Measurements from ENCODE around the gene ITGBL1.

The ITGBL1 gene

GRCh38 chr13:101467415-101467814, 14.9 kb downstream of the ITGBL1 start:
- in situ Hi-C loops (cut with HindIII; ENCODE audit: low pct_unique_long_range_greater_than_20kb, low sequenced_read_pairs): no loop called here
- TF ChIP-seq JUND (IDR thresholded peaks at IDR 0.05; ENCODE audit: low read depth): no peak
- no peak for DNase-seq (ENCODE audit: low read depth in 1 of 2, low spot score in 1 of 2)

- TF ChIP-seq JUND (IDR thresholded peaks at IDR 0.05; ENCODE audit: low read depth): no peak
- no peak for DNase-seq (ENCODE audit: low read depth in 1 of 2, low spot score in 1 of 2)
- in situ Hi-C loops (cut with HindIII; ENCODE audit: low pct_unique_long_range_greater_than_20kb, low sequenced_read_pairs): no loop called here
Observed at GRCh38 chr13:101473458-101473857, 21.0 kb downstream of the ITGBL1 start.

GRCh38 chr13:101474419-101474957, 22.0 kb downstream of the ITGBL1 start:
- DNase-seq (ENCODE audit: low read depth in 1 of 2, low spot score in 1 of 2): no peak
- in situ Hi-C loops (cut with HindIII; ENCODE audit: low pct_unique_long_range_greater_than_20kb, low sequenced_read_pairs): no loop called here
- no peak for TF ChIP-seq JUND (IDR thresholded peaks at IDR 0.05; ENCODE audit: low read depth)

- in situ Hi-C loops (cut with HindIII; ENCODE audit: low pct_unique_long_range_greater_than_20kb, low sequenced_read_pairs): no loop called here
- no peak for DNase-seq (ENCODE audit: low read depth in 1 of 2, low spot score in 1 of 2)
- TF ChIP-seq JUND (IDR thresholded peaks at IDR 0.05; ENCODE audit: low read depth): no peak
Observed at GRCh38 chr13:101475536-101475935, 23.1 kb downstream of the ITGBL1 start.

- no peak for DNase-seq (ENCODE audit: low read depth in 1 of 2, low spot score in 1 of 2)
- in situ Hi-C loops (cut with HindIII; ENCODE audit: low pct_unique_long_range_greater_than_20kb, low sequenced_read_pairs): no loop called here
- no peak for TF ChIP-seq JUND (IDR thresholded peaks at IDR 0.05; ENCODE audit: low read depth)
Observed at GRCh38 chr13:101481421-101481820, 28.9 kb downstream of the ITGBL1 start.

GRCh38 chr13:101486708-101487437, 34.4 kb downstream of the ITGBL1 start:
- in situ Hi-C loops (cut with HindIII; ENCODE audit: low pct_unique_long_range_greater_than_20kb, low sequenced_read_pairs): no loop called here
- DNase-seq (ENCODE audit: low read depth in 1 of 2, low spot score in 1 of 2): no peak
- TF ChIP-seq JUND (IDR thresholded peaks at IDR 0.05; ENCODE audit: low read depth): no peak

- DNase-seq (ENCODE audit: low read depth in 1 of 2, low spot score in 1 of 2): no peak
- TF ChIP-seq JUND (IDR thresholded peaks at IDR 0.05; ENCODE audit: low read depth): no peak
- in situ Hi-C loops (cut with HindIII; ENCODE audit: low pct_unique_long_range_greater_than_20kb, low sequenced_read_pairs): no loop called here
Observed at GRCh38 chr13:101487438-101487830, 35.0 kb downstream of the ITGBL1 start.

- no peak for TF ChIP-seq JUND (IDR thresholded peaks at IDR 0.05; ENCODE audit: low read depth)
- no peak for DNase-seq (ENCODE audit: low read depth in 1 of 2, low spot score in 1 of 2)
- in situ Hi-C loops (cut with HindIII; ENCODE audit: low pct_unique_long_range_greater_than_20kb, low sequenced_read_pairs): no loop called here
Observed at GRCh38 chr13:101488734-101489133, 36.3 kb downstream of the ITGBL1 start.

- in situ Hi-C loops (cut with HindIII; ENCODE audit: low pct_unique_long_range_greater_than_20kb, low sequenced_read_pairs): no loop called here
- no peak for TF ChIP-seq JUND (IDR thresholded peaks at IDR 0.05; ENCODE audit: low read depth)
- no peak for DNase-seq (ENCODE audit: low read depth in 1 of 2, low spot score in 1 of 2)
Observed at GRCh38 chr13:101489643-101490405, 37.3 kb downstream of the ITGBL1 start.

GRCh38 chr13:101490406-101491015, 38.0 kb downstream of the ITGBL1 start:
- no peak for DNase-seq (ENCODE audit: low read depth in 1 of 2, low spot score in 1 of 2)
- TF ChIP-seq JUND (IDR thresholded peaks at IDR 0.05; ENCODE audit: low read depth): no peak
- in situ Hi-C loops (cut with HindIII; ENCODE audit: low pct_unique_long_range_greater_than_20kb, low sequenced_read_pairs): no loop called here

GRCh38 chr13:101492251-101492910, 39.9 kb downstream of the ITGBL1 start:
- TF ChIP-seq JUND (IDR thresholded peaks at IDR 0.05; ENCODE audit: low read depth): no peak
- in situ Hi-C loops (cut with HindIII; ENCODE audit: low pct_unique_long_range_greater_than_20kb, low sequenced_read_pairs): no loop called here
- no peak for DNase-seq (ENCODE audit: low read depth in 1 of 2, low spot score in 1 of 2)

- in situ Hi-C loops (cut with HindIII; ENCODE audit: low pct_unique_long_range_greater_than_20kb, low sequenced_read_pairs): no loop called here
- TF ChIP-seq JUND (IDR thresholded peaks at IDR 0.05; ENCODE audit: low read depth): no peak
- no peak for DNase-seq (ENCODE audit: low read depth in 1 of 2, low spot score in 1 of 2)
Observed at GRCh38 chr13:101493541-101493940, 41.1 kb downstream of the ITGBL1 start.
